HFFc6 (cell line): ENCODE results near the gene LILRB5. TPM values are rescaled to one million over a fixed set of nuclear protein-coding genes. Genes with fewer than 3 reads are reported as not detected.
"Not testable (repeated sequence)": the region's sequence is repeated elsewhere in the genome, so short reads cannot be mapped to it uniquely, and the experiment has no call there.

Source experiments
- DNase-seq: peaks from one replicate; pipeline ENCODE4 v3.0.0-alpha.2; 2018
- H3K27ac Mint-ChIP-seq: 2 replicates; pipeline ENCODE4 v1.8.0; 2020; ENCODE audit warnings: mild to moderate bottlenecking, mixed read lengths
- H3K27me3 Mint-ChIP-seq: 2 replicates; pipeline ENCODE4 v1.8.0; 2021; ENCODE audit warnings: mild to moderate bottlenecking, moderate library complexity, mixed read lengths; ENCODE audit not compliant: insufficient read depth
- H3K36me3 Mint-ChIP-seq: 2 replicates; pipeline ENCODE4 v1.8.0; 2021; ENCODE audit warnings: low read depth, mixed read lengths
- H3K4me1 Mint-ChIP-seq: 2 replicates; pipeline ENCODE4 v1.8.0; 2020; ENCODE audit warnings: low read depth, mixed read lengths
- H3K4me3 Mint-ChIP-seq: 2 replicates; pipeline ENCODE4 v1.8.0; 2020; ENCODE audit warnings: mild to moderate bottlenecking, moderate library complexity, mixed read lengths
- H3K9me3 Mint-ChIP-seq: 2 replicates; pipeline ENCODE4 v1.8.0; 2020; ENCODE audit warnings: mild to moderate bottlenecking, mixed read lengths
- total RNA-seq, 6 experiments: library from RNA; stranded (reverse); fragmentation: NEBNext Ultra II Directional; extraction: Animal tissue kit (Norgen Biotek cat#: 25700); gene quantifications; 2 replicates in 1 of 6; 3 replicates in 5 of 6; pipeline ENCODE4 v1.2.3, GENCODE V29; 2021
- TF ChIP-seq, protein P1 (sequence below): fragments of 200-600 bp; sonication (generic); IDR thresholded peaks from 2 replicates; pipeline ENCODE4 v1.5.0; 2021; ENCODE audit warnings: antibody characterized with exemption, mild to moderate bottlenecking

LILRB5 gene
- total RNA-seq, 6 experiments from 2014 or later, result not detected

DNA sequence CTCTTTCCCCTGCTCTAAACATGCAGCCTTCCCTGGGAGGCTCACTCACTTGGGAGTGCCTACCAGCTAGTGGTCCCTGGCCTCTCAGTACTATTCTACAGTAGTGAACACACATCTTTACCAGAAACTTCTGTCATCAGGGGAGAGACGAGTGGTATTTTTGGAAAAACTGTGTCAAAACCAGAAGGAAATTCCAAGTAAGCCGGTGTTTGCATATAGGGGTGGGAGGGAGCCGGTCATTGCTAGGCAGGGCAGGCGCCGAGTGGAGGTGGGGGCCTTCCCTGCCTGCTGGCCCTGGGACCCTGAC lies 49.4 kb downstream of the LILRB5 start:
- TF ChIP-seq, protein P1, sequence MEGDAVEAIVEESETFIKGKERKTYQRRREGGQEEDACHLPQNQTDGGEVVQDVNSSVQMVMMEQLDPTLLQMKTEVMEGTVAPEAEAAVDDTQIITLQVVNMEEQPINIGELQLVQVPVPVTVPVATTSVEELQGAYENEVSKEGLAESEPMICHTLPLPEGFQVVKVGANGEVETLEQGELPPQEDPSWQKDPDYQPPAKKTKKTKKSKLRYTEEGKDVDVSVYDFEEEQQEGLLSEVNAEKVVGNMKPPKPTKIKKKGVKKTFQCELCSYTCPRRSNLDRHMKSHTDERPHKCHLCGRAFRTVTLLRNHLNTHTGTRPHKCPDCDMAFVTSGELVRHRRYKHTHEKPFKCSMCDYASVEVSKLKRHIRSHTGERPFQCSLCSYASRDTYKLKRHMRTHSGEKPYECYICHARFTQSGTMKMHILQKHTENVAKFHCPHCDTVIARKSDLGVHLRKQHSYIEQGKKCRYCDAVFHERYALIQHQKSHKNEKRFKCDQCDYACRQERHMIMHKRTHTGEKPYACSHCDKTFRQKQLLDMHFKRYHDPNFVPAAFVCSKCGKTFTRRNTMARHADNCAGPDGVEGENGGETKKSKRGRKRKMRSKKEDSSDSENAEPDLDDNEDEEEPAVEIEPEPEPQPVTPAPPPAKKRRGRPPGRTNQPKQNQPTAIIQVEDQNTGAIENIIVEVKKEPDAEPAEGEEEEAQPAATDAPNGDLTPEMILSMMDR, result no peak
- H3K27ac Mint-ChIP-seq, result peak overlapping the region; percentile 86
- H3K9me3 Mint-ChIP-seq, result peaks cover 4% of the 10 kb centered on the region; the same call in 1 of the 2 replicates
- H3K4me3 Mint-ChIP-seq, result no peak overlapping the region; the same call in 1 of the 2 replicates
- peaks cover 29% of the 10 kb centered on the region for H3K36me3 Mint-ChIP-seq
- DNase-seq, result no peak
- peaks cover 75% of the 10 kb centered on the region for H3K4me1 Mint-ChIP-seq
- peaks cover 20% of the 10 kb centered on the region for H3K27me3 Mint-ChIP-seq

DNA sequence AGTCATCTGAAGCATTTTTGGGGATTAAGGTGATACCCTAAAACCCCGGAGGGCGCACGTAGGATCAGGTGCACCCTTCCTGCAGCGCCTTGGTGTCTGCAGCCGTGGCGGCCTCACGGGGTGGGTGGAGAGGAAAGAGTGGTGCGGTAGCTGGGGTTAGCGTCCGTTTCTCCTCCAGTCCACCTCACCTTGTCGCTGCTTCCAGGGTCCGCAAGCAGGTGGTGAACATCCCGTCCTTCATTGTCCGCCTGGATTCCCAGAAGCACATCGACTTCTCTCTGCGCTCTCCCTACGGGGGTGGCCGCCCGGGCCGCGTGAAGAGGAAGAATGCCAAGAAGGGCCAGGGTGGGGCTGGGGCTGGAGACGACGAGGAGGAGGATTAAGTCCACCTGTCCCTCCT lies 49.9 kb downstream of the LILRB5 start:
- DNase-seq, H3K4me3 Mint-ChIP-seq, H3K27ac Mint-ChIP-seq, H3K9me3 Mint-ChIP-seq: not testable (repeated sequence)
- Mint-ChIP-seq H3K4me1 (peaks cover 80% of the 10 kb centered on the region), H3K27me3 (peaks cover 20% of the 10 kb centered on the region), H3K36me3 (peaks cover 33% of the 10 kb centered on the region)

DNA sequence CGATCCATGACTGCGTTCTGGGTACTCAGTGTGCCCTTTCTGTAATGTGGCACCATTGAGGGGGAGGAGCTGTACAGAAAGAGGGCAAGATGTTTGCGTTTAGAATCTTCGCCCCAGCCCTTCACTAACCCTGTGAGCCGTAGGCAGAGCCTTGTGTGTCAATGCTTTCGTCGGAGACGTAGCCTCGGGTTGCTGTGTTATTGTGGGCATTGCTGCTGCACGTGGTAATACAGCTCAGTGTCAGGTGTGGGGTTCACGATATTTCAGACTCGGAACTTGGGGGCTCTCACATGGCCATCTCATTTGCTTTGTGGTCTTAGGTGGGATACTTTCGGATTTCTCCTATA lies 50.3 kb downstream of the LILRB5 start:
- TF ChIP-seq, protein P1, result no peak
- no peak for DNase-seq
- H3K4me1 Mint-ChIP-seq, result peaks cover 84% of the 10 kb centered on the region
- H3K4me3 Mint-ChIP-seq, result no peak overlapping the region
- H3K36me3 Mint-ChIP-seq, result peaks cover 37% of the 10 kb centered on the region
- H3K27ac Mint-ChIP-seq, result no peak overlapping the region
- peaks cover 4% of the 10 kb centered on the region; the same call in 1 of the 2 replicates for H3K9me3 Mint-ChIP-seq
- peaks cover 20% of the 10 kb centered on the region for H3K27me3 Mint-ChIP-seq

DNA sequence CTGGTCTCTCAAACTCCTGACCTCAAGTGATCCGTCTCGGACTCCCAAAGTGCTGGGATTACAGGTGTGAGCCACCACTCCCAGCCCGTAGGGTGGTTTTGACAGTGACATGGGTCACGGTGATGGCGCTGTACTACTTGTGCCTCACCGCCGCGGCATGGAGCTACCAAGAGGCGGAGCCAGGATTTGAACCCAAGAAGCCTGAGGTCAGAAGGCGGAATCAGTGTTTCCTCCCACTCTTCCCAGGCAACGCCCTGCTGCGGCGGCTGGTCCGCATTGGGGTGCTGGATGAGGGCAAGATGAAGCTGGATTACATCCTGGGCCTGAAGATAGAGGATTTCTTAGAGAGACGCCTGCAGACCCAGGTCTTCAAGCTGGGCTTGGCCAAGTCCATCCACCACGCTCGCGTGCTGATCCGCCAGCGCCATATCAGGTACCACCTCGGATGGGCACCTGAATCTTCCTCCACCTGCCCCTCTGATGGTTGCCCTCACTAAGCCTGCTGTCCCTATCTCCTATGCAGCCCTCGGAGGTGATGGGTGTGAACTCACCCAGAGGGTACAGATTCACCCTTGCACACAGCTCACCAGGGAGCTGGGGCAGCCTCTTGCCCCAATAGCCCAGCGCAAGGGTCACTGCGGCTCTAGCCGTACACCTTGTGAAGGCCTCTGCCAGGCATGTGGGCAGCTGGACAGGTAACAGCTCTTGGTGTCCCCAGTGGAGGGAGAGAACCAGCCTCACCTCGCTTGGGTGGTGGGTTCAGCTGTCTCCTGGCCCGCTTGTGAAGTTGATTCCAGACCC lies 50.8 kb downstream of the LILRB5 start:
- Mint-ChIP-seq H3K27ac (no peak overlapping the region), H3K36me3 (peaks cover 42% of the 10 kb centered on the region), H3K4me1 (peaks cover 86% of the 10 kb centered on the region), H3K4me3 (no peak overlapping the region), H3K9me3 (peaks cover 2% of the 10 kb centered on the region; the same call in 1 of the 2 replicates), H3K27me3 (peaks cover 22% of the 10 kb centered on the region)
- TF ChIP-seq, protein P1, result no peak
- no peak for DNase-seq

DNA sequence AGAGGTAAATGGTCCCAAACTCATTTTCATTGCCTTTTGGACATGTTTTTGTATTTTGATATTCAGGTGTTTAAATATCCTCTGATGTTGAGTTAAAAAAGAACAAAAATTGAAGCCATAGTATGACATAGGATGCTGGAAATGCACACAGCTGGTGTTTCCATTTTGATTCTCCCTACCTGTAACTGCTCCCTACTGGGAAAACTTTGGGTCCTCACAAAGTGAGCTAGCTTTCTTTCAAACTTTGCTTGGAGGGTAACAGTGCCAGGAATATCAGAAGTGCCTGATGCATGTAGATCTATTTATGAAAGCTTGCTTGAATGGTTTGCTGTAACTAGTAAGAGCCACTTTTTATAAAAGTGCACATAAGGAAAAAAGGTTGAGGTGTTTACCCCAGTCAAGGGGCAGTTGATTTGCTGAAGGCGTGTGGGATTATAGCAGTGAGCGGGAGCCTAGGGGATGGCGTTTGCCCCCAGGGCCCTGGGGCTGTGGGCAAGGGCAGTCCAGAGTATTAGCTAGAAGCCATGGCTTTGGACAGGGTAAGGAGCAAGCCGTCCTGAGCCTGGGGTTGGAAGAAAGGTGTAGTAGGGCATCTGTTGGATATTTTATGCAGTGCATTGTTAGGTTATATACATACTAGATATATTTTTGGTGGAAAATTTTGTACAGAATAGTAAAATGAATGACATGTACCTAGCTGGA lies 52.2 kb downstream of the LILRB5 start:
- H3K36me3 Mint-ChIP-seq, result peaks cover 44% of the 10 kb centered on the region
- peak overlapping the region; percentile 96 for H3K4me3 Mint-ChIP-seq

More for the DNA sequence above, 52.2 kb downstream of the LILRB5 start:
- Mint-ChIP-seq H3K27me3 (peaks cover 20% of the 10 kb centered on the region), H3K27ac (peak overlapping the region; percentile 56), H3K4me1 (peaks cover 72% of the 10 kb centered on the region), H3K9me3 (peaks cover 4% of the 10 kb centered on the region; the same call in 1 of the 2 replicates)
- DNase-seq, result no peak
- TF ChIP-seq, protein P1, result no peak
